B cell (primary cell): Measurements from ENCODE around the gene PUS10. TPM values are rescaled to one million over a fixed set of nuclear protein-coding genes. Genes with fewer than 3 reads are reported as not detected.

Source experiments
- ATAC-seq: fragments of 200-7000 bp; cut with Tn5 transposase; one replicate; pipeline ENCODE4 v1.10.0; 2021; ENCODE audit warnings: low read depth, mild to moderate bottlenecking, moderate number of reproducible peaks, moderate library complexity
- CTCF ChIA-PET: fragments of 350-600 bp; sonication (Branson Sonifier 250); formaldehyde crosslinking; loops from one replicate; lab custom pipeline; 2021; ENCODE audit warnings: antibody characterized with exemption, inconsistent platforms; lab: Charles Lee
- POLR2A ChIA-PET: fragments of 350-600 bp; sonication (Branson Sonifier 250); formaldehyde crosslinking; loops from one replicate; lab custom pipeline; 2021; ENCODE audit warnings: antibody characterized with exemption; lab: Charles Lee
- DNase-seq: peaks from one replicate; pipeline ENCODE4 v3.0.0; 2013
- H2AFZ ChIP-seq: 2 replicates; pipeline ENCODE4 v1.6.1; 2012; ENCODE audit warnings: mild to moderate bottlenecking, low read depth, low read length; ENCODE audit not compliant: insufficient read depth, poor library complexity, severe bottlenecking
- H3K27ac ChIP-seq, 2 donors: 1 replicate in 1 of 2; 2 replicates in 1 of 2; pipeline ENCODE4 v1.5.1; 2012 to 2013; ENCODE audit warnings: low read length in 2 of 2, mild to moderate bottlenecking in 2 of 2, moderate library complexity in 1 of 2
- H3K27me3 ChIP-seq, 4 experiments: fragments of 200-600 bp in 1 of 4; sonication (generic) in 1 of 4; replicated peaks in 1 of 4; 1 replicate in 2 of 4; 2 replicates in 2 of 4; pipeline versions ENCODE4 v1.6.1 to v1.7.0; 2013 to 2016; ENCODE audit warnings: low read length in 3 of 4, mild to moderate bottlenecking in 2 of 4, mixed read lengths in 1 of 4, moderate library complexity in 1 of 4; ENCODE audit not compliant: insufficient read depth in 4 of 4, control insufficient read depth in 3 of 4; ENCODE audit errors: control extremely low read depth in 1 of 4
- H3K36me3 ChIP-seq, 2 experiments: replicated peaks in 1 of 2; 1 replicate in 1 of 2; 2 replicates in 1 of 2; pipeline versions ENCODE4 v1.6.1 to v1.7.1; 2013; ENCODE audit warnings: low read length in 1 of 2; ENCODE audit not compliant: insufficient read depth in 2 of 2, control insufficient read depth in 1 of 2; ENCODE audit errors: control extremely low read depth in 1 of 2, extremely low read depth in 1 of 2
- H3K4me1 ChIP-seq, 2 donors: fragments of 200-600 bp in 1 of 2; sonication (generic) in 1 of 2; 1 replicate in 1 of 2; 2 replicates in 1 of 2; pipeline versions ENCODE4 v1.5.1 to v1.6.1; 2013 to 2017; ENCODE audit warnings: low read length in 2 of 2; ENCODE audit not compliant: control insufficient read depth in 2 of 2, insufficient read depth in 2 of 2
- H3K4me2 ChIP-seq: replicated peaks from 2 replicates; pipeline ENCODE3; 2012; ENCODE audit warnings: mild to moderate bottlenecking, low read depth, low read length; ENCODE audit not compliant: poor library complexity, severe bottlenecking
- H3K4me3 ChIP-seq, 5 experiments: fragments of 200-600 bp in 1 of 5; sonication (generic) in 1 of 5; 1 replicate in 3 of 5; 2 replicates in 2 of 5; pipeline versions ENCODE4 v1.5.1 to v1.7.0; 2011 to 2016; ENCODE audit warnings: low read length in 4 of 5, mild to moderate bottlenecking in 4 of 5, low read depth in 2 of 5, control low read depth in 1 of 5, moderate library complexity in 1 of 5; ENCODE audit not compliant: insufficient read depth in 1 of 5; ENCODE audit errors: control extremely low read depth in 1 of 5, extremely low read depth in 1 of 5
- H3K79me2 ChIP-seq: fragments of 200-600 bp; sonication (generic); one replicate; pipeline ENCODE4 v1.6.0; 2016; ENCODE audit warnings: low read length; ENCODE audit not compliant: control insufficient read depth, insufficient read depth
- H3K9ac ChIP-seq: fragments of 200-600 bp; sonication (generic); 2 replicates; pipeline ENCODE4 v1.6.1; 2017; ENCODE audit warnings: mild to moderate bottlenecking, low read length, moderate library complexity
- H3K9me3 ChIP-seq, 3 donors: one replicate each; pipeline versions ENCODE4 v1.6.1 to v1.7.1; 2013; ENCODE audit warnings: low read length in 2 of 3; ENCODE audit not compliant: control insufficient read depth in 2 of 3, insufficient read depth in 1 of 3; ENCODE audit errors: control extremely low read depth in 1 of 3
- H4K20me1 ChIP-seq: 2 replicates; pipeline ENCODE4 v1.6.0; 2012; ENCODE audit warnings: mild to moderate bottlenecking, low read length; ENCODE audit not compliant: insufficient read depth, control insufficient read depth, poor library complexity, severe bottlenecking
- H3K27ac Mint-ChIP-seq: one replicate; pipeline ENCODE4 v1.8.0; 2021; ENCODE audit warnings: mixed read lengths
- H3K27me3 Mint-ChIP-seq: one replicate; pipeline ENCODE4 v1.8.0; 2021; ENCODE audit warnings: mixed read lengths
- H3K4me1 Mint-ChIP-seq: one replicate; pipeline ENCODE4 v1.8.0; 2021; ENCODE audit warnings: mixed read lengths
- H3K4me3 Mint-ChIP-seq: one replicate; pipeline ENCODE4 v1.8.0; 2021; ENCODE audit warnings: mixed read lengths
- H3K9me3 Mint-ChIP-seq: one replicate; pipeline ENCODE4 v1.8.0; 2022; ENCODE audit warnings: mixed read lengths; ENCODE audit not compliant: insufficient read depth
- CTCF ChIP-seq: fragments of 200-600 bp; IDR thresholded peaks from one replicate; pipeline ENCODE4 v1.8.0; 2022; ENCODE audit warnings: antibody characterized with exemption, mild to moderate bottlenecking
- EZH2 ChIP-seq: IDR thresholded peaks from 2 replicates; pipeline ENCODE4 v1.6.1; 2012; ENCODE audit warnings: borderline replicate concordance, low read depth, mild to moderate bottlenecking, moderate library complexity, low read length; ENCODE audit not compliant: insufficient read depth, poor library complexity, severe bottlenecking
- WGBS: methylation state at CpG from one replicate; pipeline ENCODE4 v1.1.5; 2013; ENCODE audit warnings: missing lambda C conversion rate; ENCODE audit not compliant: insufficient coverage; 5-methylcytosine and 5-hydroxymethylcytosine counted together
- intact Hi-C: fragments of 100-400 bp; cut with micrococcal nuclease; formaldehyde crosslinking; loops from one replicate; pipeline ENCODE4 v1.10.0; 2022
- polyA plus RNA-seq: library from polyadenylated mRNA; depleted of rRNA; stranded (reverse); fragments of >200 nt; gene quantifications from 2 replicates; pipeline ENCODE4 v1.2.3, GENCODE V29; 2012
- total RNA-seq, 2 donors: library from RNA; stranded (reverse); fragments of 120-200 nt in 1 of 2; gene quantifications; 1 replicate in 1 of 2; 2 replicates in 1 of 2; pipeline versions ENCODE4 v1.2.3 to v1.2.4, GENCODE V29; 2013 to 2022

PUS10 gene
- total and polyA plus RNA-seq, 2 donors (not counting 1 experiment from before 2014, with no cell fraction given), result 3.2 to 7.1 TPM

DNA sequence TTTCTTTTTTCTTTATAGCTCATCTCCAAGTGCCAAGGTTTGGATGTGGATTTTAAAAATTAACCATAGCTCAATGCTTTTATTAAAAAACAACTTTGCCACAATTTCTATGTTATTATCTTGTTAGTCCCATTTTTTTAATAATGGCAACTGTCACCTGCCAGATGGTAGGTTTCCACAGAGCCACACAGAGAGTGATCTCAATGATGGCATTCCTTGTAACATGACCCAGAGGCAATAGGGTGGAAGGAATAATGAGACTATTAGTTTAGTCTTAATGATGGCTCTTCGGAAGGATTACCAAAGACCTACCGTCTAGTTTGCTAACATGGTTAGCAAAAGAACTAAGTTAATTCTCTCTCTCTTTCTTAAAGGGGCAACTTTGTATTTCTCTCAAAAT is 72.7 kb downstream of the PUS10 start:
- Histone ChIP-seq H3K4me1 (no peaks in the 10 kb centered on the region), H3K36me3 (peaks cover 0 to 10% of the 10 kb centered on the region in 2 experiments), H3K4me3 (no peak overlapping the region), H3K4me2 (no peak overlapping the region), H2AFZ (no peak overlapping the region), H3K79me2 (no peaks in the 10 kb centered on the region), H3K9me3 (peaks cover 0 to 5% (median 0%) of the 10 kb centered on the region in 3 donors), H3K9ac (no peak overlapping the region), H3K27ac (no peak overlapping the region), H4K20me1 (no peaks in the 10 kb centered on the region), H3K27me3 (no peaks in the 10 kb centered on the region)
- WGBS, result no CpG with 5 or more reads among the region's 2 CpGs
- Mint-ChIP-seq H3K9me3 (no peaks in the 10 kb centered on the region), H3K27ac (no peak overlapping the region), H3K4me3 (no peak overlapping the region), H3K4me1 (peaks cover 6% of the 10 kb centered on the region), H3K27me3 (no peaks in the 10 kb centered on the region)
- DNase-seq (no peak), ATAC-seq (no peak)
- no peak for TF ChIP-seq CTCF
- no peak for TF ChIP-seq EZH2
- intact Hi-C loops, result no loop called here
- POLR2A ChIA-PET, result interaction anchor here (0.6 kb wide), 1 partner anchor 527 kb away, joined by 3 read pairs; no protein-coding TSS in a partner anchor
- CTCF ChIA-PET, result interaction anchor here (0.8 to 1.5 kb wide), 3 partner anchors 53 to 140 kb away, joined by 3 to 7 read pairs (median 3); no protein-coding TSS in a partner anchor

- H3K4me2 ChIP-seq, result no peak overlapping the region
- no peaks in the 10 kb centered on the region for H3K4me1 ChIP-seq
- H3K27me3 Mint-ChIP-seq, result no peaks in the 10 kb centered on the region
- CTCF ChIA-PET, result interaction anchor here (1.7 to 2.4 kb wide), 2 partner anchors 25 to 60 kb away, joined by 5 to 13 read pairs; no protein-coding TSS in a partner anchor
- intact Hi-C loops, result loop anchor here (2.0 kb wide), 1 partner anchor 13 kb away; no protein-coding TSS in a partner anchor
- H3K79me2 ChIP-seq, result peaks cover 12% of the 10 kb centered on the region
- DNase-seq (no peak), ATAC-seq (no peak)
- TF ChIP-seq EZH2, result no peak
- peaks cover 29% of the 10 kb centered on the region for H3K4me1 Mint-ChIP-seq
- H2AFZ ChIP-seq, result no peak overlapping the region
- 58% methylated on average over 2 of the region's 2 CpGs for WGBS
- H3K4me3 ChIP-seq, result no peak overlapping the region
- H3K9me3 Mint-ChIP-seq, result no peaks in the 10 kb centered on the region
- H3K27ac Mint-ChIP-seq, result peak overlapping the region; percentile 71
- POLR2A ChIA-PET, result no interaction called here
- H4K20me1 ChIP-seq, result peaks cover 5% of the 10 kb centered on the region
- no peaks in the 10 kb centered on the region for H3K27me3 ChIP-seq
- H3K27ac ChIP-seq, result no peak overlapping the region
- no peaks in the 10 kb centered on the region for H3K9me3 ChIP-seq
- H3K36me3 ChIP-seq, result peaks cover 14 to 30% of the 10 kb centered on the region in 2 experiments
- H3K4me3 Mint-ChIP-seq, result no peak overlapping the region
- no peak overlapping the region for H3K9ac ChIP-seq
These were observed 78.4 kb downstream of the PUS10 start for GRCh38 chr2:60939622-60940021.
